T-helper 17 cell (primary cell): ENCODE measurements around the gene SLC5A11. TPM values are rescaled to one million over a fixed set of nuclear protein-coding genes. Genes with fewer than 3 reads are reported as not detected.
"Not testable (repeated sequence)": the region's sequence is repeated elsewhere in the genome, so short reads cannot be mapped to it uniquely, and the experiment has no call there.

Source experiments
- ATAC-seq: fragments of 150-1000 bp; cut with Tn5 transposase; 2 replicates; pipeline ENCODE4 v1.10.0; 2021; ENCODE audit warnings: mild to moderate bottlenecking, moderate library complexity
- DNase-seq, 3 donors: peaks; one replicate each; pipeline versions ENCODE4 v3.0.0 to v3.0.0-alpha.2; 2020 to 2021
- H3K9me3 ChIP-seq: one replicate; pipeline ENCODE4 v1.7.0; 2013; ENCODE audit warnings: low read length, mild to moderate bottlenecking; ENCODE audit not compliant: control insufficient read depth, poor library complexity, severe bottlenecking
- H3K27ac Mint-ChIP-seq: one replicate; pipeline ENCODE4 v1.8.0; 2022; ENCODE audit warnings: mild to moderate bottlenecking, moderate library complexity, mixed read lengths
- H3K27me3 Mint-ChIP-seq: one replicate; pipeline ENCODE4 v1.8.0; 2022; ENCODE audit warnings: mixed read lengths
- H3K36me3 Mint-ChIP-seq: one replicate; pipeline ENCODE4 v1.8.0; 2022; ENCODE audit warnings: low read depth, mixed read lengths
- H3K4me1 Mint-ChIP-seq: one replicate; pipeline ENCODE4 v1.8.0; 2022; ENCODE audit warnings: mild to moderate bottlenecking, mixed read lengths
- H3K4me3 Mint-ChIP-seq: one replicate; pipeline ENCODE4 v1.8.0; 2022; ENCODE audit warnings: mild to moderate bottlenecking, moderate library complexity, mixed read lengths
- total RNA-seq, 4 donors: library from RNA in 2 of 4; stranded (reverse) in 2 of 4; gene quantifications; one replicate each; pipeline ENCODE4 v1.2.3 and lab custom pipeline; 2022 to 2026

Gene SLC5A11
- total RNA-seq, 2 donors from 2014 or later: 0.60 TPM; not detected in 1

GRCh38 chr16:24856871-24857270 is 11.1 kb downstream of the SLC5A11 start:
- DNase-seq, H3K9me3 ChIP-seq, H3K36me3 Mint-ChIP-seq, H3K4me3 Mint-ChIP-seq, H3K27ac Mint-ChIP-seq, H3K4me1 Mint-ChIP-seq, ATAC-seq: not testable (repeated sequence)
- H3K27me3 Mint-ChIP-seq: peaks cover 23% of the 10 kb centered on the region

DNA sequence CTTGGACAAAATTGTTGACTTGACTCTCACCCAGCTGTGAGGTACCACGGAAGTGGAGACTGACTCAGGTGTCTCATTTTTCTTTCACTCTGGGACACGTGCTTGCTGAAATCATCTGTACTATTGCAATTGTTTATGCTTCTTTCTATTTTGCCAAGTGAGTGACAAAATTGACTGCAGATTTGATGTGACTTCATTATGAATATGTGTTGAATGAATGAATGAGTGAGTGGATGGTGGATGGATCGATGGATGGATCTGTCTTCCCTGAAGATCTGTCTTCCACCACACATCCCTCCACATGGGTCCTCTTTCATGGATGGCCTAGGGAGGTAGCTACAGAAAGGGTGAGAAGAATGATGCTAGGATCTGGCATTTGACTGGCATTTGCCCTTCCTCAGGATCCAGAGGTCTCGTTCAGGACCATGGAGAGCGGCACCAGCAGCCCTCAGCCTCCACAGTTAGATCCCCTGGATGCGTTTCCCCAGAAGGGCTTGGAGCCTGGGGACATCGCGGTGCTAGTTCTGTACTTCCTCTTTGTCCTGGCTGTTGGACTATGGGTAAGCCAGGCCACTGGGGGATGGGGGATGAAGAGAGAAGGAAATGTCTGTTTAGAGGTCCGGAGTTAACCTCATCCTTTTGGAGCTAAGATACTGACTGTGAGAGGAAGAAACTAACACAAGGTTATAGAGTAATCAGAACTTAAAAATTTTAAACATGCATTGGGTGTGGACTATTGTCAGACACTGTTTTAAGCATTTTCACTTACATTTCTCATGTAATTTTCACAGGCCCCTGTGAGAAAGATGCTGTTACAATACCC is 12.7 kb downstream of the SLC5A11 start:
- no peak overlapping the region for H3K27ac Mint-ChIP-seq
- ATAC-seq (no peak), DNase-seq (peak in 2 of 3 donors; percentile 24 to 30)
- no peaks in the 10 kb centered on the region for H3K9me3 ChIP-seq
- no peaks in the 10 kb centered on the region for H3K36me3 Mint-ChIP-seq
- no peaks in the 10 kb centered on the region for H3K4me1 Mint-ChIP-seq
- peaks cover 19% of the 10 kb centered on the region for H3K27me3 Mint-ChIP-seq
- H3K4me3 Mint-ChIP-seq: no peak overlapping the region

DNA sequence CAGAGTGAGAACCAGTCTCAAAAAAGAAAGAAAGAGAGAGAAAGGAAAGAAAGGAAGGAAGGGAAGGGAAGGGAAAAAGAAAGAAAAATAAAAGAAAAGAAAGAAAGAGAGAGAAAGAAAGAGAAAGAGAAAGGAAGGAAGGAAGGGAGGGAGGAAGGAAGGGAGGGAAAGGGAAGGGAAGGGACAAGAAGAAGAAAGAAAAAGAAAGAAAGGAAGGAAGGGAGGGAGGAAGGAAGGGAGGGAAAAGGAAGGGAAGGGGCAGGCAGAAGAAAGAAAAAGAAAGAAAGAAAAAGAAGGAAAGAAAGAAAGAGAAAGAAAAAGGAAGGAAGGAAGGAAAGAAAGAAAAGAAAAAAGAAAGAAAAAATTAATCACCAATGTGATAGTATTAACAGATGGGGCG is 15.7 kb downstream of the SLC5A11 start:
- H3K9me3 ChIP-seq: no peaks in the 10 kb centered on the region
- no peaks in the 10 kb centered on the region for H3K36me3 Mint-ChIP-seq
- peaks cover 14% of the 10 kb centered on the region for H3K27me3 Mint-ChIP-seq
- no peaks in the 10 kb centered on the region for H3K4me1 Mint-ChIP-seq
- H3K4me3 Mint-ChIP-seq: no peak overlapping the region
- ATAC-seq (no peak), DNase-seq (no peak)
- H3K27ac Mint-ChIP-seq: no peak overlapping the region

GRCh38 chr16:24863582-24864437 is 18.0 kb downstream of the SLC5A11 start:
- H3K9me3 ChIP-seq: no peaks in the 10 kb centered on the region
- Mint-ChIP-seq H3K27me3 (peaks cover under 1% of the 10 kb centered on the region), H3K4me1 (no peaks in the 10 kb centered on the region), H3K27ac (no peak overlapping the region), H3K4me3 (no peak overlapping the region), H3K36me3 (no peaks in the 10 kb centered on the region)
- no peak for DNase-seq
- ATAC-seq: no peak

DNA sequence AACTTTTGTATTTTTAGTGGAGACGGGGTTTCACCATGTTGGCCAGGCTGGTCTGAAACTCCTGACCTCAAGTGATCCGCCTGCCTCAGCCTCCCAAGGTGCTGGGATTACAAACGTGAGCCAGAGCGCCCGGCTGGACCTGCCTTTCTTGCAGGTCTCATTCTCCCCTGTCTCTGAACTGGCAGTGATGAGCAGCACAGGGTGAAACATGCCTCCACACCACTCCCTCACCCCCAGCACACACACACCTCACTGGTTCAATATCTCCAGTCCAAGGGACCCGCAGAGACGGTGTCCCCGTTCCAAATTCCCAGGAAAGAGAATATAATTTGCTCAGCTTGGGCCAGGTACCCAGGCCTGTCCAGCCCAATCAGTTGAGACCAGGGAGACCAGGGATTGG is 23.3 kb downstream of the SLC5A11 start:
- no peak for DNase-seq
- no peak for ATAC-seq
- H3K4me3 Mint-ChIP-seq: no peak overlapping the region
- H3K9me3 ChIP-seq: no peaks in the 10 kb centered on the region
- no peak overlapping the region for H3K27ac Mint-ChIP-seq
- H3K36me3 Mint-ChIP-seq: no peaks in the 10 kb centered on the region
- no peaks in the 10 kb centered on the region for H3K27me3 Mint-ChIP-seq
- no peaks in the 10 kb centered on the region for H3K4me1 Mint-ChIP-seq

- Mint-ChIP-seq H3K4me1 (no peaks in the 10 kb centered on the region), H3K27me3 (peaks cover 9% of the 10 kb centered on the region), H3K27ac (no peak overlapping the region), H3K36me3 (peaks cover 2% of the 10 kb centered on the region), H3K4me3 (no peak overlapping the region)
- DNase-seq: no peak
- ATAC-seq: no peak
- H3K9me3 ChIP-seq: no peaks in the 10 kb centered on the region
Observed at GRCh38 chr16:24871891-24872290, 26.1 kb downstream of the SLC5A11 start.

DNA sequence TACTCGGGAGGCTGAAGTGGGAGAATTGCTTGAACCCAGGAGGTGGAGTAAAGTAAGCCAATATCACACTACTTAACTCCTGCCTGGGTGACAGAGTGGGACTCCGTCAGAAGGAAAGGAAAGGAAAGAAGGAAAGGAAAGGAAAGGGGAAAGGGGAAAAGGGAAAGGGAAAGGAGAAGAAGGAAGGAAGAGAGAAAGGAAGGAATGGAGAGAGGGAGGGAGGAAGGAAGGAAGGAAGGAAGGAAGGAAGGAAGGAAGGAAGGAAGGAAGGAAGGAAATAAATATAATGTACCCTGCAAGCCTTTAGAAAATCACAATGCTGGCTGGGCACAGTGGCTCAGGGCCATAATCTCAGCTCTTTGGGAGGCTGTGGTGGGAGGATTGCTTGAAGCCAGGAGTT is 27.3 kb downstream of the SLC5A11 start:
- peaks cover 2% of the 10 kb centered on the region for H3K36me3 Mint-ChIP-seq
- no peak overlapping the region for H3K27ac Mint-ChIP-seq
- no peak for ATAC-seq
- no peak overlapping the region for H3K4me3 Mint-ChIP-seq
- peaks cover 9% of the 10 kb centered on the region for H3K27me3 Mint-ChIP-seq
- no peaks in the 10 kb centered on the region for H3K9me3 ChIP-seq
- DNase-seq: no peak
- H3K4me1 Mint-ChIP-seq: no peaks in the 10 kb centered on the region

DNA sequence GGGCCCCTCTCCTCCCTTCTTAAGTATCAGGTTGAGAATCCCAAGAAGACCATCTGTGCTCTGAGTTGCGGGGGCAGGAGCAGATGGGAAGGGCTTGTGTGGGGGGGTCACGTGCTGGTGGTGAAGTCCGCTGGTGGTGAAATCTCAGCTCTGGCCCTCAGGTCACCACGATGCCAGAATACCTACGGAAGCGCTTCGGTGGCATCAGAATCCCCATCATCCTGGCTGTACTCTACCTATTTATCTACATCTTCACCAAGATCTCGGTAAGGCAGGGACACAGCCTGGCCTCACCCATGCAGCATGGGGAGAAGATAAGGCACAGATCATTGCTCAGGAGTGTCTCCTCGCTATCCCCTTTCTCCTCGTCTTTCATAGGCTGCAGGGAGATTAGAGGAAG is 29.7 kb downstream of the SLC5A11 start:
- no peak for DNase-seq
- H3K27ac Mint-ChIP-seq: no peak overlapping the region
- H3K9me3 ChIP-seq: no peaks in the 10 kb centered on the region
- no peaks in the 10 kb centered on the region for H3K4me1 Mint-ChIP-seq
- peaks cover 9% of the 10 kb centered on the region for H3K27me3 Mint-ChIP-seq
- peaks cover 2% of the 10 kb centered on the region for H3K36me3 Mint-ChIP-seq
- no peak overlapping the region for H3K4me3 Mint-ChIP-seq
- no peak for ATAC-seq

GRCh38 chr16:24876231-24876630 is 30.5 kb downstream of the SLC5A11 start:
- H3K27ac Mint-ChIP-seq: no peak overlapping the region
- ATAC-seq: no peak
- DNase-seq: no peak
- peaks cover 2% of the 10 kb centered on the region for H3K36me3 Mint-ChIP-seq
- H3K4me1 Mint-ChIP-seq: no peaks in the 10 kb centered on the region
- no peaks in the 10 kb centered on the region for H3K9me3 ChIP-seq
- no peak overlapping the region for H3K4me3 Mint-ChIP-seq
- H3K27me3 Mint-ChIP-seq: peaks cover 9% of the 10 kb centered on the region

DNA sequence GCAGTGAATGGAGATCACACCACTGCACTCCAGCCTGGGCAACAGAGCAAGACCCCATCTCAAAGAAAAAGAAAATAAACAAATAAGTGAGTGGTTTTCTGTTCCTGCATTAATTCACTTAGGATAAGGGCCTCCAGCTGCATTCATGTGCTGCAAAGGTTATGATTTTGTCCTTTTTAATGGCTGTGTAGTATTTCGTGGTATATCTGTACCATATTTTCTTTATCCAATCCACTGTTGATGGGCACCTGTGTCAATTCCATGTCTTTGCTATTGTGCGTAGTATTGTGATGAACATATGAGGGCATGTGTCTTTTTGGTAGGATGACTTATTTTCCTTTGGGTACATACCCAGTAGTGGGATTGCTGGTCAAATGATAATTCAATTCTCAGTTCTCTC is 33.9 kb downstream of the SLC5A11 start:
- H3K4me3 Mint-ChIP-seq: no peak overlapping the region
- no peak overlapping the region for H3K27ac Mint-ChIP-seq
- no peaks in the 10 kb centered on the region for H3K4me1 Mint-ChIP-seq
- H3K27me3 Mint-ChIP-seq: peaks cover 9% of the 10 kb centered on the region
- H3K9me3 ChIP-seq: no peaks in the 10 kb centered on the region
- H3K36me3 Mint-ChIP-seq: peaks cover 2% of the 10 kb centered on the region
- DNase-seq (no peak), ATAC-seq (no peak)

DNA sequence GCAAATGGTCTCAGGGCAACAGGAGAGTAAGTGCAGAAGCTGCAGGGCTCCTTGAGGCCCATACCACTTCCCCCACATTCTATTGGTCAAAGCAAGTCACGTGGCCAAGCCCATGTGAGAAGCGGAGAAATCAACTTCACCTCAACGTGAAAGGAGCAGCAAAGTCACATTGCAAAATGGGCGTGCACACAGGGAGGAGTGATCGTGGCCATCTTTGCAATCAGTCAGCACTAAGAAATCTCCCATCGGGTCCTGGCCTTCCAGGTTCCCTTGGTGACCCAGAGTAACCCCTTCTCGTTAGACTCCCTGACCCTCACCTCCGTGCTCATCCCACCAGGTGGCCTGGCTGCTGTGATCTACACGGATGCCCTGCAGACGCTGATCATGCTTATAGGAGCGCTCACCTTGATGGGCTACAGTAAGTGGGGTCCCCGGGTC is 38.0 kb downstream of the SLC5A11 start:
- Mint-ChIP-seq H3K27me3 (peaks cover 11% of the 10 kb centered on the region), H3K4me3 (no peak overlapping the region), H3K36me3 (no peaks in the 10 kb centered on the region), H3K4me1 (no peaks in the 10 kb centered on the region), H3K27ac (no peak overlapping the region)
- H3K9me3 ChIP-seq: no peaks in the 10 kb centered on the region
- DNase-seq (no peak), ATAC-seq (no peak)

DNA sequence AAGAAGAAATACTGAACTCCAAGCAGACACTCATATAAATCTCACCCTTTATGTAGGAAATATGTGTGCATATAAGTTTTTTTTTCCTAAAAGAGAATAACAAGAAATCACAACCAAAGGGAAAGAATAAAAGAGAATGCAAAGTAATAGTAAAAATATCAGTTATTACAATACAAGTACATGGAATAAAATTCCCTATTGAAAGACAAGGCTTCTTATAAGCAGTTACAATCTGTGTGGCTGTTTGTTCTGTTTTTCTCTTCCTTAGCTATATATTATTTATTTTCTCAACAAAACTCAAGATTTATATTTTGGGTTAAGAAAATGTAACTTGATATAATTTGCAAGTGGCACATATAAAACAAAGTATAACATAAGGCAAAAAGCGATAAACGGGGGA is 41.7 kb downstream of the SLC5A11 start:
- ATAC-seq (no peak), DNase-seq (no peak)
- H3K9me3 ChIP-seq: no peaks in the 10 kb centered on the region
- no peaks in the 10 kb centered on the region for H3K4me1 Mint-ChIP-seq
- peaks cover 18% of the 10 kb centered on the region for H3K27me3 Mint-ChIP-seq
- H3K27ac Mint-ChIP-seq: no peak overlapping the region
- H3K36me3 Mint-ChIP-seq: no peaks in the 10 kb centered on the region
- no peak overlapping the region for H3K4me3 Mint-ChIP-seq

- ATAC-seq (no peak), DNase-seq (no peak)
- H3K9me3 ChIP-seq: no peaks in the 10 kb centered on the region
- no peaks in the 10 kb centered on the region for H3K4me1 Mint-ChIP-seq
- H3K4me3 Mint-ChIP-seq: no peak overlapping the region
- H3K27me3 Mint-ChIP-seq: peaks cover 18% of the 10 kb centered on the region
- H3K27ac Mint-ChIP-seq: no peak overlapping the region
- no peaks in the 10 kb centered on the region for H3K36me3 Mint-ChIP-seq
Observed at GRCh38 chr16:24890746-24891145, 45.0 kb downstream of the SLC5A11 start.
